Body of pancreas (tissue), 4 donors: ENCODE data around the gene ZNF777.

ENCODE experiments used
- CTCF ChIP-seq, 7 experiments: fragments of 450-650 bp in 4 of 7; fragments of 200-600 bp in 3 of 7; sonication (generic) in 3 of 7; IDR thresholded peaks; one replicate each; pipeline ENCODE4 v1.5.1; 2016 to 2019; ENCODE audit warnings: antibody characterized with exemption in 7 of 7
- POLR2A ChIP-seq, 3 donors: fragments of 450-650 bp; IDR thresholded peaks; one replicate each; pipeline ENCODE4 v1.6.1; 2016; ENCODE audit warnings: antibody characterized with exemption in 3 of 3, mild to moderate bottlenecking in 2 of 3

DNA sequence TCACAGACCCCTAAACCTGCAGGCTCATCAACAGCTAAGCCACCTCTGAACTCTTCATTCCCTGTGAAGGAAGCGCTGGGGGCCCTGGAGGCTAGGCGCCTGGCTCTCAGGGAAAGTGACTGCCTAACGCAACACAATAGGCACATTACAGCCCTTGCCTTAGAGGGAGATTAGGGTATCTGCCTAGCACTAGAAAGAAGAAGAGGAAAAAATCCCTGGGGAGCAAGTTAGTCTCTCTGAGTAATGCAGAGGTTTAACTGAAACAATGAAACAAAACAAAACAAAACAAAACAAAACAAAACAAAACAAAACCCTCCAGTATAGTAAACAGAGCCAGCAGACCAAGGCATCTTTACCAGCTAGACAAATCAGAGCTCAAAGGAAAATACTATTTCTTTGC is 2.6 kb downstream of the ZNF777 start:
- TF ChIP-seq POLR2A (IDR thresholded peaks at IDR 0.05) (no peak), CTCF (IDR thresholded peaks at IDR 0.05) (no peak)
